ENCODE data around the gene SLAMF7. TPM values are rescaled to one million over a fixed set of nuclear protein-coding genes. Genes with fewer than 3 reads are reported as not detected.
"Not testable (repeated sequence)": the region's sequence is repeated elsewhere in the genome, so short reads cannot be mapped to it uniquely, and the experiment has no call there.

Gene SLAMF7
- total RNA-seq, 1 experiment from 2014 or later = not detected

GRCh38 chr1:160720356-160721085, 18.5 kb upstream of the SLAMF7 start:
- no peak for DNase-seq (ENCODE audit: extremely low read depth, low read depth)

- no peak for DNase-seq (ENCODE audit: extremely low read depth, low read depth)
Observed at GRCh38 chr1:160721473-160721872, 17.6 kb upstream of the SLAMF7 start.

GRCh38 chr1:160722726-160723125, 16.3 kb upstream of the SLAMF7 start:
- DNase-seq (ENCODE audit: extremely low read depth, low read depth) = no peak

- DNase-seq (ENCODE audit: extremely low read depth, low read depth) = no peak
Observed at GRCh38 chr1:160723332-160723731, 15.7 kb upstream of the SLAMF7 start.

GRCh38 chr1:160724465-160725242, 14.4 kb upstream of the SLAMF7 start:
- DNase-seq (ENCODE audit: extremely low read depth, low read depth) = no peak

GRCh38 chr1:160726114-160726497, 12.9 kb upstream of the SLAMF7 start:
- DNase-seq (ENCODE audit: extremely low read depth, low read depth) = peak; percentile 23

GRCh38 chr1:160726498-160727315, 12.3 kb upstream of the SLAMF7 start:
- DNase-seq (ENCODE audit: extremely low read depth, low read depth) = peak; percentile 78

- no peak for DNase-seq (ENCODE audit: extremely low read depth, low read depth)
Observed at GRCh38 chr1:160727316-160727640, 11.8 kb upstream of the SLAMF7 start.

GRCh38 chr1:160731564-160731963, 7.5 kb upstream of the SLAMF7 start:
- not testable (repeated sequence) for DNase-seq (ENCODE audit: extremely low read depth, low read depth)

GRCh38 chr1:160731990-160732389, 7.1 kb upstream of the SLAMF7 start:
- DNase-seq (ENCODE audit: extremely low read depth, low read depth) = no peak

- DNase-seq (ENCODE audit: extremely low read depth, low read depth) = no peak
Observed at GRCh38 chr1:160733898-160734297, 5.1 kb upstream of the SLAMF7 start.

- no peak for DNase-seq (ENCODE audit: extremely low read depth, low read depth)
Observed at GRCh38 chr1:160734301-160734700, 4.7 kb upstream of the SLAMF7 start.

- no peak for DNase-seq (ENCODE audit: extremely low read depth, low read depth)
Observed at GRCh38 chr1:160738271-160738670, 776 bp upstream of the SLAMF7 start.

- DNase-seq (ENCODE audit: extremely low read depth, low read depth) = no peak
Observed at GRCh38 chr1:160740133-160740688, 1.2 kb downstream of the SLAMF7 start.

GRCh38 chr1:160741092-160741501, 2.0 kb downstream of the SLAMF7 start:
- DNase-seq (ENCODE audit: extremely low read depth, low read depth) = no peak

- DNase-seq (ENCODE audit: extremely low read depth, low read depth) = no peak
Observed at GRCh38 chr1:160741612-160742348, 2.7 kb downstream of the SLAMF7 start.

- no peak for DNase-seq (ENCODE audit: extremely low read depth, low read depth)
Observed at GRCh38 chr1:160742428-160743127, 3.5 kb downstream of the SLAMF7 start.

GRCh38 chr1:160743266-160743665, 4.2 kb downstream of the SLAMF7 start:
- DNase-seq (ENCODE audit: extremely low read depth, low read depth) = no peak

- no peak for DNase-seq (ENCODE audit: extremely low read depth, low read depth)
Observed at GRCh38 chr1:160744199-160744851, 5.3 kb downstream of the SLAMF7 start.

Measured in NCI-H460 (cell line).